Astrocyte (in vitro differentiated cells and primary cell): ENCODE measurements around the gene GTF2F1. TPM values are rescaled to one million over a fixed set of nuclear protein-coding genes. Genes with fewer than 3 reads are reported as not detected.

Source experiments
- DNase-seq: peaks from one replicate; pipeline ENCODE4 v3.0.0-alpha.2; 2010; ENCODE audit warnings: low read depth
- FAIRE-seq: peaks from 2 replicates; lab custom pipeline; 2011; peaks lifted over from hg19 to GRCh38; lab: Jason Lieb, UNC
- H2AFZ ChIP-seq: 2 replicates; pipeline ENCODE4 v1.6.0; 2012; ENCODE audit warnings: low read depth, low read length, inconsistent platforms
- H3K27ac ChIP-seq: 2 replicates; pipeline ENCODE4 v1.5.1; 2011; ENCODE audit warnings: low read depth, low read length, inconsistent platforms
- H3K27me3 ChIP-seq: 2 replicates; pipeline ENCODE4 v1.6.0; 2011; ENCODE audit warnings: low read length, inconsistent platforms; ENCODE audit not compliant: insufficient read depth
- H3K36me3 ChIP-seq: 2 replicates; pipeline ENCODE4 v1.5.1; 2011; ENCODE audit warnings: low read length, inconsistent platforms; ENCODE audit not compliant: insufficient read depth
- H3K4me1 ChIP-seq: 2 replicates; pipeline ENCODE4 v1.5.1; 2011; ENCODE audit warnings: low read length, inconsistent platforms; ENCODE audit not compliant: insufficient read depth
- H3K4me2 ChIP-seq: 2 replicates; pipeline ENCODE4 v1.6.0; 2012; ENCODE audit warnings: low read length, inconsistent platforms
- H3K4me3 ChIP-seq: 2 replicates; pipeline ENCODE4 v1.5.1; 2011; ENCODE audit warnings: low read depth, mild to moderate bottlenecking, low read length, inconsistent platforms; ENCODE audit not compliant: insufficient read depth
- H3K79me2 ChIP-seq: 2 replicates; pipeline ENCODE4 v1.6.0; 2012; ENCODE audit warnings: mild to moderate bottlenecking, low read length, inconsistent platforms; ENCODE audit not compliant: insufficient read depth
- H3K9ac ChIP-seq: 2 replicates; pipeline ENCODE4 v1.6.0; 2012; ENCODE audit warnings: mild to moderate bottlenecking, low read length, inconsistent platforms
- H3K9me3 ChIP-seq: 2 replicates; pipeline ENCODE4 v1.5.1; 2012; ENCODE audit warnings: low read depth, mild to moderate bottlenecking, low read length, inconsistent platforms; ENCODE audit not compliant: insufficient read depth
- H4K20me1 ChIP-seq: 2 replicates; pipeline ENCODE4 v1.6.0; 2012; ENCODE audit warnings: low read length, inconsistent platforms; ENCODE audit not compliant: insufficient read depth
- H3K27ac Mint-ChIP-seq: one replicate; pipeline ENCODE4 v1.8.0; 2021; ENCODE audit warnings: mild to moderate bottlenecking, mixed read lengths; ENCODE audit not compliant: unreplicated experiment
- H3K27me3 Mint-ChIP-seq: one replicate; pipeline ENCODE4 v1.8.0; 2021; ENCODE audit warnings: low read depth, mixed read lengths; ENCODE audit not compliant: unreplicated experiment
- H3K36me3 Mint-ChIP-seq: one replicate; pipeline ENCODE4 v1.8.0; 2021; ENCODE audit warnings: low read depth, mixed read lengths; ENCODE audit not compliant: unreplicated experiment
- H3K4me1 Mint-ChIP-seq: one replicate; pipeline ENCODE4 v1.8.0; 2021; ENCODE audit warnings: low read depth, mixed read lengths; ENCODE audit not compliant: unreplicated experiment
- H3K4me3 Mint-ChIP-seq: one replicate; pipeline ENCODE4 v1.8.0; 2021; ENCODE audit warnings: mild to moderate bottlenecking, moderate library complexity, mixed read lengths; ENCODE audit not compliant: unreplicated experiment
- H3K9me3 Mint-ChIP-seq: one replicate; pipeline ENCODE4 v1.8.0; 2021; ENCODE audit warnings: mild to moderate bottlenecking, mixed read lengths; ENCODE audit not compliant: unreplicated experiment
- CTCF ChIP-seq: IDR thresholded peaks from 2 replicates; pipeline ENCODE4 v1.5.1; 2011; ENCODE audit warnings: low read depth, mild to moderate bottlenecking, inconsistent platforms, low read length, moderate library complexity; ENCODE audit not compliant: insufficient read depth
- EZH2 ChIP-seq: IDR thresholded peaks from 2 replicates; pipeline ENCODE4 v1.6.1; 2012; ENCODE audit warnings: mild to moderate bottlenecking, low read length, inconsistent platforms; ENCODE audit not compliant: insufficient read depth
- total RNA-seq: library from RNA; stranded (reverse); gene quantifications from 2 replicates; pipeline ENCODE4 v1.2.1, GENCODE V29; 2021

Gene GTF2F1
- total RNA-seq, 1 donor from 2014 or later = 92.3 TPM

GRCh38 chr19:6440905-6441304 is 47.9 kb upstream of the GTF2F1 start:
- Mint-ChIP-seq H3K27me3 (peaks cover 4% of the 10 kb centered on the region), H3K4me3 (no peak overlapping the region), H3K9me3 (peaks cover 2% of the 10 kb centered on the region), H3K27ac (no peak overlapping the region), H3K36me3 (peaks cover 12% of the 10 kb centered on the region), H3K4me1 (no peaks in the 10 kb centered on the region)
- H3K79me2 ChIP-seq = no peaks in the 10 kb centered on the region
- no peak overlapping the region for H3K27ac ChIP-seq
- TF ChIP-seq EZH2 = no peak
- TF ChIP-seq CTCF = no peak
- H2AFZ ChIP-seq = no peak overlapping the region
- H3K9me3 ChIP-seq = no peaks in the 10 kb centered on the region
- no peaks in the 10 kb centered on the region for H4K20me1 ChIP-seq
- H3K4me2 ChIP-seq = no peak overlapping the region
- H3K4me3 ChIP-seq = no peak overlapping the region
- no peaks in the 10 kb centered on the region for H3K4me1 ChIP-seq
- no peak for DNase-seq
- FAIRE-seq = no peak
- no peaks in the 10 kb centered on the region for H3K36me3 ChIP-seq
- H3K27me3 ChIP-seq = no peaks in the 10 kb centered on the region
- H3K9ac ChIP-seq = no peak overlapping the region

- FAIRE-seq = no peak
- no peaks in the 10 kb centered on the region for H3K9me3 ChIP-seq
- no peaks in the 10 kb centered on the region for H3K27me3 ChIP-seq
- H4K20me1 ChIP-seq = no peaks in the 10 kb centered on the region
- TF ChIP-seq EZH2 (no peak), CTCF (no peak)
- Mint-ChIP-seq H3K4me1 (no peaks in the 10 kb centered on the region), H3K27ac (no peak overlapping the region), H3K27me3 (peaks cover 4% of the 10 kb centered on the region), H3K36me3 (peaks cover 5% of the 10 kb centered on the region), H3K9me3 (peaks cover 2% of the 10 kb centered on the region), H3K4me3 (no peak overlapping the region)
- H3K27ac ChIP-seq = no peak overlapping the region
- H3K4me2 ChIP-seq = no peak overlapping the region
- H3K79me2 ChIP-seq = no peaks in the 10 kb centered on the region
- no peak overlapping the region for H2AFZ ChIP-seq
- H3K4me3 ChIP-seq = no peak overlapping the region
- no peaks in the 10 kb centered on the region for H3K36me3 ChIP-seq
- no peak for DNase-seq
- H3K9ac ChIP-seq = no peak overlapping the region
- H3K4me1 ChIP-seq = no peaks in the 10 kb centered on the region
Observed at GRCh38 chr19:6439743-6440142, 46.8 kb upstream of the GTF2F1 start.

GRCh38 chr19:6433663-6434062 is 40.7 kb upstream of the GTF2F1 start, which contains the start of gene SLC25A41:
Gene SLC25A41 (minus strand): TSS chr19:6433763. CDS start chr19:6433693, 70 bp downstream.
- FAIRE-seq (no peak), DNase-seq (no peak)
- Histone ChIP-seq H2AFZ (no peak within 1 kb of the TSS), H3K9ac (no peak within 1 kb of the TSS), H3K36me3 (no peaks in the 10 kb centered on the region), H3K27ac (no peak within 1 kb of the TSS), H4K20me1 (no peaks in the 10 kb centered on the region), H3K27me3 (no peaks in the 10 kb centered on the region), H3K4me2 (no peak within 1 kb of the TSS), H3K4me1 (no peaks in the 10 kb centered on the region), H3K79me2 (no peaks in the 10 kb centered on the region), H3K9me3 (no peaks in the 10 kb centered on the region), H3K4me3 (no peak within 1 kb of the TSS)
- Mint-ChIP-seq H3K4me3 (no peak within 1 kb of the TSS), H3K27me3 (peaks cover under 1% of the 10 kb centered on the region), H3K27ac (no peak within 1 kb of the TSS), H3K4me1 (no peaks in the 10 kb centered on the region), H3K36me3 (peaks cover 2% of the 10 kb centered on the region), H3K9me3 (peaks cover 2% of the 10 kb centered on the region)
- TF ChIP-seq EZH2 = no peak
- no peak for TF ChIP-seq CTCF
